K562 (cell line): ENCODE data around the gene CENPH. TPM values are rescaled to one million over a fixed set of nuclear protein-coding genes. Genes with fewer than 3 reads are reported as not detected.

Experiments
- AFF1 ChIP-seq, 2 experiments: fragments of 450-650 bp; IDR thresholded peaks; 2 replicates each; pipeline ENCODE4 v1.6.1; 2018; ENCODE audit warnings: mild to moderate bottlenecking in 2 of 2, low read depth in 1 of 2; ENCODE audit not compliant: partially characterized antibody in 2 of 2
- C11orf30 ChIP-seq: fragments of 450-650 bp; IDR thresholded peaks from 2 replicates; pipeline ENCODE4 v1.6.1; 2016; ENCODE audit warnings: low read depth, mild to moderate bottlenecking
- DPF2 ChIP-seq: fragments of 450-650 bp; IDR thresholded peaks from 2 replicates; pipeline ENCODE4 v1.6.1; 2016
- FOXA1 ChIP-seq: fragments of 450-650 bp; IDR thresholded peaks from 2 replicates; pipeline ENCODE4 v1.6.1; 2016; ENCODE audit warnings: mild to moderate bottlenecking, borderline replicate concordance
- FOXJ2 ChIP-seq: fragments of 200-800 bp; sonication (Bioruptor generic); IDR thresholded peaks from 2 replicates; pipeline ENCODE4 v1.6.1; 2016; ENCODE audit warnings: missing genetic modification characterization, missing compliant biosample characterization
- MAFF ChIP-seq: IDR thresholded peaks from 2 replicates; pipeline ENCODE4 v1.6.1; 2012; ENCODE audit warnings: low read length, improper control_type of control experiment
- NFE2 ChIP-seq: IDR thresholded peaks from 2 replicates; pipeline ENCODE4 v1.6.1; 2014; ENCODE audit warnings: antibody characterized with exemption, low read depth
- NR2F6 ChIP-seq: fragments of 450-650 bp; formaldehyde crosslinking; IDR thresholded peaks from 2 replicates; pipeline ENCODE4 v1.4.0; 2020; ENCODE audit warnings: mild to moderate bottlenecking
- SMAD1 ChIP-seq: fragments of 150-350 bp; IDR thresholded peaks from 2 replicates; pipeline ENCODE4 v1.6.1; 2014; ENCODE audit warnings: low read length, low read depth; ENCODE audit not compliant: partially characterized antibody
- SMC3 ChIP-seq: conservative IDR thresholded peaks from 2 replicates; pipeline ENCODE4 v1.6.1; 2011; ENCODE audit warnings: low read depth, low read length, improper control_type of control experiment; ENCODE audit not compliant: insufficient read depth
- TCF7 ChIP-seq: sonication (generic); IDR thresholded peaks from 2 replicates; pipeline ENCODE4 v1.6.1; 2016; ENCODE audit warnings: antibody characterized with exemption, borderline replicate concordance
- ZBTB43 ChIP-seq: sonication (generic); formaldehyde crosslinking; IDR thresholded peaks from 2 replicates; pipeline ENCODE4 v1.8.0; 2023; ENCODE audit warnings: mild to moderate bottlenecking, missing genetic modification reagents
- ZFX ChIP-seq: sonication (generic); formaldehyde crosslinking; IDR thresholded peaks from 2 replicates; pipeline ENCODE4 v1.8.0; 2022; ENCODE audit warnings: mild to moderate bottlenecking, missing genetic modification reagents, moderate library complexity
- ZKSCAN3 ChIP-seq: fragments of 250-450 bp; sonication (Bioruptor Pico); IDR thresholded peaks from 2 replicates; pipeline ENCODE4 v1.4.0; 2020
- ZNF354B ChIP-seq: fragments of 250-450 bp; sonication (Bioruptor Pico); IDR thresholded peaks from 2 replicates; pipeline ENCODE4 v1.4.0; 2020
- polyA plus RNA-seq, 8 experiments: library from polyadenylated mRNA; depleted of rRNA in 4 of 8; stranded (reverse) in 5 of 8; unstranded in 3 of 8; fragments of >200 nt; fragmentation: Nextera tagmentation in 2 of 8; fragmentation: Illumina TruSeq in 1 of 8; extraction: Ambion mirVana in 2 of 8; extraction: Trizol in 1 of 8; gene quantifications; 2 replicates each; pipeline versions ENCODE4 v1.2.1 to v1.2.3, GENCODE V29; 2011 to 2014; ENCODE audit warnings: inconsistent platforms in 1 of 8, missing spikeins in 1 of 8
- total RNA-seq, 7 experiments: library from RNA; depleted of rRNA in 6 of 7; stranded (reverse); fragments of >200 nt in 6 of 7; fragmentation: Illumina TruSeq in 2 of 7; extraction: Trizol in 2 of 7; gene quantifications; 2 replicates each; pipeline versions ENCODE4 v1.2.1 to v1.2.3, GENCODE V29; 2011 to 2021; ENCODE audit warnings: low replicate concordance in 1 of 7
- TF ChIP-seq, protein P1 (sequence below): sonication (generic); formaldehyde crosslinking; IDR thresholded peaks from 2 replicates; pipeline ENCODE4 v1.4.0; 2020; ENCODE audit warnings: mild to moderate bottlenecking, missing genetic modification reagents
- TF ChIP-seq, protein P2 (sequence below): fragments of 450-650 bp; IDR thresholded peaks from 2 replicates; pipeline ENCODE4 v1.6.1; 2017; ENCODE audit warnings: antibody characterized with exemption, mild to moderate bottlenecking
- TF ChIP-seq, protein P3 (sequence below): fragments of 450-650 bp; formaldehyde crosslinking; IDR thresholded peaks from 2 replicates; pipeline ENCODE4 v1.4.0; 2020; ENCODE audit warnings: mild to moderate bottlenecking

Gene CENPH
- total and polyA plus RNA-seq, 9 of the 15 experiments (the other 6 are each of a cell fraction or from before 2014, with no cell fraction given): 10.5 to 124 (median 74.9) TPM

- TF ChIP-seq TCF7: no peak
- no peak for TF ChIP-seq FOXJ2 (tag)
- no peak for TF ChIP-seq NR2F6 (CRISPR knock-in tag)
- peak; percentile 71 for TF ChIP-seq MAFF
- TF ChIP-seq ZNF354B (CRISPR knock-in tag): no peak
- TF ChIP-seq DPF2: peak; percentile 40; the same call in 1 of the 2 replicates
- TF ChIP-seq NFE2: peak; percentile 89
- TF ChIP-seq C11orf30: peak; percentile 87
- TF ChIP-seq ZFX (CRISPR knock-in tag): no peak
- TF ChIP-seq AFF1 (IDR thresholded peaks at IDR 0.05; ENCODE audit: low read depth in 1 of 2, partially characterized antibody in 2 of 2): no peak
- TF ChIP-seq ZKSCAN3 (CRISPR knock-in tag): no peak
- TF ChIP-seq, protein P1, sequence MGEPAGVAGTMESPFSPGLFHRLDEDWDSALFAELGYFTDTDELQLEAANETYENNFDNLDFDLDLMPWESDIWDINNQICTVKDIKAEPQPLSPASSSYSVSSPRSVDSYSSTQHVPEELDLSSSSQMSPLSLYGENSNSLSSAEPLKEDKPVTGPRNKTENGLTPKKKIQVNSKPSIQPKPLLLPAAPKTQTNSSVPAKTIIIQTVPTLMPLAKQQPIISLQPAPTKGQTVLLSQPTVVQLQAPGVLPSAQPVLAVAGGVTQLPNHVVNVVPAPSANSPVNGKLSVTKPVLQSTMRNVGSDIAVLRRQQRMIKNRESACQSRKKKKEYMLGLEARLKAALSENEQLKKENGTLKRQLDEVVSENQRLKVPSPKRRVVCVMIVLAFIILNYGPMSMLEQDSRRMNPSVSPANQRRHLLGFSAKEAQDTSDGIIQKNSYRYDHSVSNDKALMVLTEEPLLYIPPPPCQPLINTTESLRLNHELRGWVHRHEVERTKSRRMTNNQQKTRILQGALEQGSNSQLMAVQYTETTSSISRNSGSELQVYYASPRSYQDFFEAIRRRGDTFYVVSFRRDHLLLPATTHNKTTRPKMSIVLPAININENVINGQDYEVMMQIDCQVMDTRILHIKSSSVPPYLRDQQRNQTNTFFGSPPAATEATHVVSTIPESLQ (CRISPR knock-in tag): no peak
- TF ChIP-seq, protein P2, sequence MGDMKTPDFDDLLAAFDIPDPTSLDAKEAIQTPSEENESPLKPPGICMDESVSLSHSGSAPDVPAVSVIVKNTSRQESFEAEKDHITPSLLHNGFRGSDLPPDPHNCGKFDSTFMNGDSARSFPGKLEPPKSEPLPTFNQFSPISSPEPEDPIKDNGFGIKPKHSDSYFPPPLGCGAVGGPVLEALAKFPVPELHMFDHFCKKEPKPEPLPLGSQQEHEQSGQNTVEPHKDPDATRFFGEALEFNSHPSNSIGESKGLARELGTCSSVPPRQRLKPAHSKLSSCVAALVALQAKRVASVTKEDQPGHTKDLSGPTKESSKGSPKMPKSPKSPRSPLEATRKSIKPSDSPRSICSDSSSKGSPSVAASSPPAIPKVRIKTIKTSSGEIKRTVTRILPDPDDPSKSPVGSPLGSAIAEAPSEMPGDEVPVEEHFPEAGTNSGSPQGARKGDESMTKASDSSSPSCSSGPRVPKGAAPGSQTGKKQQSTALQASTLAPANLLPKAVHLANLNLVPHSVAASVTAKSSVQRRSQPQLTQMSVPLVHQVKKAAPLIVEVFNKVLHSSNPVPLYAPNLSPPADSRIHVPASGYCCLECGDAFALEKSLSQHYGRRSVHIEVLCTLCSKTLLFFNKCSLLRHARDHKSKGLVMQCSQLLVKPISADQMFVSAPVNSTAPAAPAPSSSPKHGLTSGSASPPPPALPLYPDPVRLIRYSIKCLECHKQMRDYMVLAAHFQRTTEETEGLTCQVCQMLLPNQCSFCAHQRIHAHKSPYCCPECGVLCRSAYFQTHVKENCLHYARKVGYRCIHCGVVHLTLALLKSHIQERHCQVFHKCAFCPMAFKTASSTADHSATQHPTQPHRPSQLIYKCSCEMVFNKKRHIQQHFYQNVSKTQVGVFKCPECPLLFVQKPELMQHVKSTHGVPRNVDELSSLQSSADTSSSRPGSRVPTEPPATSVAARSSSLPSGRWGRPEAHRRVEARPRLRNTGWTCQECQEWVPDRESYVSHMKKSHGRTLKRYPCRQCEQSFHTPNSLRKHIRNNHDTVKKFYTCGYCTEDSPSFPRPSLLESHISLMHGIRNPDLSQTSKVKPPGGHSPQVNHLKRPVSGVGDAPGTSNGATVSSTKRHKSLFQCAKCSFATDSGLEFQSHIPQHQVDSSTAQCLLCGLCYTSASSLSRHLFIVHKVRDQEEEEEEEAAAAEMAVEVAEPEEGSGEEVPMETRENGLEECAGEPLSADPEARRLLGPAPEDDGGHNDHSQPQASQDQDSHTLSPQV: peak; percentile 56
- TF ChIP-seq SMAD1: no peak
- no peak for TF ChIP-seq FOXA1
- TF ChIP-seq, protein P3, sequence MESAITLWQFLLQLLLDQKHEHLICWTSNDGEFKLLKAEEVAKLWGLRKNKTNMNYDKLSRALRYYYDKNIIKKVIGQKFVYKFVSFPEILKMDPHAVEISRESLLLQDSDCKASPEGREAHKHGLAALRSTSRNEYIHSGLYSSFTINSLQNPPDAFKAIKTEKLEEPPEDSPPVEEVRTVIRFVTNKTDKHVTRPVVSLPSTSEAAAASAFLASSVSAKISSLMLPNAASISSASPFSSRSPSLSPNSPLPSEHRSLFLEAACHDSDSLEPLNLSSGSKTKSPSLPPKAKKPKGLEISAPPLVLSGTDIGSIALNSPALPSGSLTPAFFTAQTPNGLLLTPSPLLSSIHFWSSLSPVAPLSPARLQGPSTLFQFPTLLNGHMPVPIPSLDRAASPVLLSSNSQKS (CRISPR knock-in tag): no peak
- no peak for TF ChIP-seq ZBTB43
- TF ChIP-seq SMC3: no peak
These were observed 61.2 kb downstream of the CENPH start (continued) for GRCh38 chr5:69250593-69250992.
